Cardiac muscle cell (in vitro differentiated cells and primary cell): ENCODE results near the gene CCNG2. TPM values are rescaled to one million over a fixed set of nuclear protein-coding genes. Genes with fewer than 3 reads are reported as not detected.

ENCODE experiments used
- DNase-seq, 2 donors: peaks; one replicate each; pipeline versions ENCODE4 v3.0.0 to v3.0.0-alpha.2; 2010 to 2017; ENCODE audit warnings: low read depth in 1 of 2, low spot score in 1 of 2
- H3K27ac ChIP-seq: fragments of 200-600 bp; sonication (generic); 2 replicates; pipeline ENCODE4 v1.5.1; 2016
- H3K27me3 ChIP-seq: fragments of 200-600 bp; sonication (generic); 2 replicates; pipeline ENCODE4 v1.6.0; 2016; ENCODE audit warnings: control low read depth
- H3K36me3 ChIP-seq: fragments of 200-600 bp; sonication (generic); 2 replicates; pipeline ENCODE4 v1.5.1; 2016; ENCODE audit warnings: control low read depth
- H3K4me1 ChIP-seq: fragments of 200-600 bp; sonication (generic); 2 replicates; pipeline ENCODE4 v1.8.1; 2017; ENCODE audit warnings: low read depth, mild to moderate bottlenecking, mixed run types
- H3K4me3 ChIP-seq: fragments of 200-600 bp; sonication (generic); 2 replicates; pipeline ENCODE4 v1.5.1; 2016; ENCODE audit warnings: mild to moderate bottlenecking
- H3K9me3 ChIP-seq: fragments of 200-600 bp; sonication (generic); 2 replicates; pipeline ENCODE4 v1.5.1; 2017; ENCODE audit warnings: low read depth, mild to moderate bottlenecking, control low read depth
- CTCF ChIP-seq: IDR thresholded peaks from 2 replicates; pipeline ENCODE4 v1.5.1; 2012; ENCODE audit warnings: low read depth, mild to moderate bottlenecking, low read length
- polyA plus RNA-seq: library from polyadenylated mRNA; unstranded; fragments of >200 nt; fragmentation: Nextera tagmentation; extraction: Ambion mirVana; gene quantifications from 2 replicates; pipeline ENCODE4 v1.2.1, GENCODE V29; 2016
- total RNA-seq: library from RNA; depleted of rRNA; stranded (reverse); fragments of >200 nt; gene quantifications from 2 replicates; pipeline ENCODE4 v1.2.3, GENCODE V29; 2016

The CCNG2 gene
- 14.7 and 18.3 TPM in 2 replicates for total RNA-seq
- 15.0 and 20.1 TPM in 2 replicates for polyA plus RNA-seq

DNA sequence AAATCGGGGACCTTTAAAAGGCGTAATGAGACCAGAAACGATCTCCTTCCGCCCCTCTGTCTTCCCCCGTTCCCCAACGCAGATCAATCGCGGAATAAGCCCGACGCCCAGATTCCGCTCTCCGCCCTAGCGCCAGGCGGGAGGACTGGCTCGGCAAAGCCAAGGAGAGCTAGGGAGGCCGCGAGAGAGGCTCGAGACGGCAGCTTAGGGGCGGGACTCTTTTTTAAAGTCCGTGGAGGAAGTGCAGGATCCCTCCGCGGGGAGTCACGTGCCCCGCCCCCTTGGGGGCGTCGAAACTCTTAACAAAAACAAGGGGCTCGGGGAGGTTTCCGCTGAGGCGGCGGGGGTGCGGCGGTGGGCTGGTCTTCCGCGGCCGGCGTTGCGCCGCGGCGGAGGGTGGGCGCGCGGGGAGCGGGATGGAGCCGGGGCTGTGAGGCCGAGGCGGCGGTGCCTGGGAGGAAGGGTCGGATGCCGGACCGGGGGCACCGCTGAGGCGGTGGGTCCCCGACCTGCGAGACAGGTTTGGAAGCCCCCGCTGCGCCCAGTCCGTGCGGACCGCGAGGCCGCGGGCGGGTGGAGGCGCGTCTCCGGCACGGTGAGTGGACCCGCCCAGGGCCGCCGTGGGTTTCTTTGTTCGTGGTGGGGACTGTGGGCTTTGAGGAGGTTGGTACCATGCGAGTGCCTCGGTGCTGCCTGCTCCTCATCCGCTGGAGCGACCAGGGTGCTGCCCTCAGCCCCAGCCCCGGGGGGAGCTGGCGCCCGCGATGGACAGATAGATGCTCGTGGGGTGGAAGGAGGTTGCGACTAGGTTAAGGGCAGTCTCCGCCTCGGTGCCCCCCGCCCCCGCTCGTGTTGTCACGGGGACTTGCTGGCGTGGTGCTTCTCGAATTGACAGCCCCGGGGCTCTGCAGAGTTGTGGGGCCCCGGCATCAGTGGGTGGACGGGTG lies at the start of gene CCNG2:
TSS of gene CCNG2 (plus strand) at position 296 of the 947 bp plus-strand sequence. CDS start 1,326 bp downstream, outside the sequence.
- Histone ChIP-seq H3K4me1 (peaks cover 30% of the 10 kb centered on the region), H3K4me3 (peak within 1 kb of the TSS; percentile 88), H3K27ac (peak within 1 kb of the TSS; percentile 99), H3K27me3 (no peaks in the 10 kb centered on the region), H3K9me3 (no peaks in the 10 kb centered on the region), H3K36me3 (peaks cover 21% of the 10 kb centered on the region)
- TF ChIP-seq CTCF = no peak
- DNase-seq = peak; percentile 95 to 97

- no peak for DNase-seq
- Histone ChIP-seq H3K4me1 (no peaks in the 10 kb centered on the region), H3K4me3 (no peak overlapping the region), H3K9me3 (no peaks in the 10 kb centered on the region), H3K27me3 (no peaks in the 10 kb centered on the region), H3K27ac (no peak overlapping the region), H3K36me3 (no peaks in the 10 kb centered on the region)
- TF ChIP-seq CTCF = no peak
These were observed 46.3 kb upstream of the CCNG2 start for GRCh38 chr4:77110730-77111129.

DNA sequence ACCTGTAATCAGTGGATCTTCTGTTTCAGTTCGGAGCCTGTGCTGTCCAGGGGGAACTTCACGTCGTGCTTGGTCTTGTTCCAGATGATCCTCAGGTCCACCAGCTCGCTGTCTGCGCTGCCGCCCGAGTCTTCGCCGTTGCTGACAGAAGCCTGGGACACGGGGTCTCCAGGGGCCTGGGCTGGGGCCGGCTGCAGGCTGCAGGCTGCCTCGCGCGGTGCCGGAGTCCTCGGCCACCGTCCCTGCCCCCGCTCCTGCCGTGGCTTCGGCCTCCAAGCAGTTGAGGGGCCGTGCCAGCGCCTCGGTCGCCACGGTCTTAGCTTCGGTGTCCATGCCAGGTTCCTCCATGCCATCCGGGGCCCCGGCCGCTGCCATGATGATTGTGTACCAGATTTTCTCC lies 43.9 kb upstream of the CCNG2 start:
- no peak overlapping the region for H3K4me3 ChIP-seq
- TF ChIP-seq CTCF = no peak
- no peak overlapping the region for H3K27ac ChIP-seq
- DNase-seq = no peak
- no peaks in the 10 kb centered on the region for H3K27me3 ChIP-seq
- no peaks in the 10 kb centered on the region for H3K9me3 ChIP-seq
- no peaks in the 10 kb centered on the region for H3K4me1 ChIP-seq
- H3K36me3 ChIP-seq = no peaks in the 10 kb centered on the region

GRCh38 chr4:77117721-77118120 lies 39.3 kb upstream of the CCNG2 start:
- H3K27me3 ChIP-seq = no peaks in the 10 kb centered on the region
- DNase-seq = no peak
- TF ChIP-seq CTCF = no peak
- H3K4me1 ChIP-seq = no peaks in the 10 kb centered on the region
- H3K4me3 ChIP-seq = no peak overlapping the region
- no peak overlapping the region for H3K27ac ChIP-seq
- no peaks in the 10 kb centered on the region for H3K9me3 ChIP-seq
- H3K36me3 ChIP-seq = no peaks in the 10 kb centered on the region

- Histone ChIP-seq H3K27ac (no peak overlapping the region), H3K4me1 (no peaks in the 10 kb centered on the region), H3K9me3 (no peaks in the 10 kb centered on the region), H3K27me3 (no peaks in the 10 kb centered on the region), H3K4me3 (no peak overlapping the region), H3K36me3 (no peaks in the 10 kb centered on the region)
- no peak for TF ChIP-seq CTCF
- DNase-seq = no peak
These were observed 36.0 kb upstream of the CCNG2 start for GRCh38 chr4:77120886-77121508.
